Measurements from ENCODE around the gene RNU7-1. TPM values are rescaled to one million over a fixed set of nuclear protein-coding genes. Genes with fewer than 3 reads are reported as not detected.

The RNU7-1 gene
- total RNA-seq, 1 donor from 2014 or later: not detected

GRCh38 chr12:6927379-6928021, 16.1 kb upstream of the RNU7-1 start, which contains the start of gene ATN1:
ATN1 (plus strand) TSS chr12:6927959; CDS start chr12:6934002, 6,043 bp downstream.
- no peaks in the 10 kb centered on the region for H3K27me3 ChIP-seq (ENCODE audit: control insufficient read depth, insufficient read depth, low read length)
- FAIRE-seq (no peak), DNase-seq (ENCODE audit: low read depth) (no peak)
- H3K4me3 ChIP-seq (ENCODE audit: low read depth, low read length): peak within 1 kb of the TSS; percentile 69
- no peaks in the 10 kb centered on the region for H3K36me3 ChIP-seq (ENCODE audit: control insufficient read depth, insufficient read depth, low read length)
- no peak for TF ChIP-seq CTCF (IDR thresholded peaks at IDR 0.05; ENCODE audit: insufficient read depth, low read length, severe bottlenecking)

GRCh38 chr12:6928022-6928702, 15.5 kb upstream of the RNU7-1 start:
- FAIRE-seq: no peak
- H3K36me3 ChIP-seq (ENCODE audit: control insufficient read depth, insufficient read depth, low read length): no peaks in the 10 kb centered on the region
- no peaks in the 10 kb centered on the region for H3K27me3 ChIP-seq (ENCODE audit: control insufficient read depth, insufficient read depth, low read length)
- no peak for DNase-seq (ENCODE audit: low read depth)
- H3K4me3 ChIP-seq (ENCODE audit: low read depth, low read length): peak overlapping the region; percentile 69
- no peak for TF ChIP-seq CTCF (IDR thresholded peaks at IDR 0.05; ENCODE audit: insufficient read depth, low read length, severe bottlenecking)

GRCh38 chr12:6928703-6929407, 14.8 kb upstream of the RNU7-1 start:
- Histone ChIP-seq H3K27me3 (ENCODE audit: control insufficient read depth, insufficient read depth, low read length) (no peaks in the 10 kb centered on the region), H3K36me3 (ENCODE audit: control insufficient read depth, insufficient read depth, low read length) (no peaks in the 10 kb centered on the region), H3K4me3 (ENCODE audit: low read depth, low read length) (peak overlapping the region; percentile 69)
- DNase-seq (ENCODE audit: low read depth): no peak
- TF ChIP-seq CTCF (IDR thresholded peaks at IDR 0.05; ENCODE audit: insufficient read depth, low read length, severe bottlenecking): no peak
- FAIRE-seq: no peak

GRCh38 chr12:6929466-6930452, 13.9 kb upstream of the RNU7-1 start:
- no peak for TF ChIP-seq CTCF (IDR thresholded peaks at IDR 0.05; ENCODE audit: insufficient read depth, low read length, severe bottlenecking)
- Histone ChIP-seq H3K4me3 (ENCODE audit: low read depth, low read length) (peak overlapping the region; percentile 69), H3K27me3 (ENCODE audit: control insufficient read depth, insufficient read depth, low read length) (no peaks in the 10 kb centered on the region), H3K36me3 (ENCODE audit: control insufficient read depth, insufficient read depth, low read length) (no peaks in the 10 kb centered on the region)
- FAIRE-seq (no peak), DNase-seq (ENCODE audit: low read depth) (no peak)

- Histone ChIP-seq H3K4me3 (ENCODE audit: low read depth, low read length) (no peak overlapping the region), H3K27me3 (ENCODE audit: control insufficient read depth, insufficient read depth, low read length) (no peaks in the 10 kb centered on the region), H3K36me3 (ENCODE audit: control insufficient read depth, insufficient read depth, low read length) (peaks cover 4% of the 10 kb centered on the region)
- no peak for TF ChIP-seq CTCF (IDR thresholded peaks at IDR 0.05; ENCODE audit: insufficient read depth, low read length, severe bottlenecking)
- DNase-seq (ENCODE audit: low read depth) (no peak), FAIRE-seq (no peak)
Measured at GRCh38 chr12:6932766-6933165, 10.8 kb upstream of the RNU7-1 start.

Data from bronchial epithelial cell (primary cell).